ENCODE data around the gene ADGRG1. TPM values are rescaled to one million over a fixed set of nuclear protein-coding genes. Genes with fewer than 3 reads are reported as not detected.
A peak's percentile ranks its signal among the peaks of the same experiment; 100 is the strongest.

Gene ADGRG1
- total RNA-seq, 2 donors from 2014 or later, result 10.7 to 34.3 TPM

GRCh38 chr16:57611181-57611580 is 17.2 kb upstream of the ADGRG1 start:
- Mint-ChIP-seq H3K9me3 (peaks cover 3% of the 10 kb centered on the region), H3K27ac (peak overlapping the region; percentile 91), H3K36me3 (ENCODE audit: low read depth) (peaks cover 9% of the 10 kb centered on the region), H3K27me3 (no peaks in the 10 kb centered on the region), H3K4me3 (peak overlapping the region; percentile 58), H3K4me1 (peaks cover 39% of the 10 kb centered on the region)
- ATAC-seq (replicated peaks), result peak; percentile 31

- Mint-ChIP-seq H3K27ac (peak overlapping the region; percentile 91), H3K27me3 (no peaks in the 10 kb centered on the region), H3K4me1 (peaks cover 39% of the 10 kb centered on the region), H3K36me3 (ENCODE audit: low read depth) (peaks cover 9% of the 10 kb centered on the region), H3K9me3 (peaks cover 3% of the 10 kb centered on the region), H3K4me3 (peak overlapping the region; percentile 58)
- ATAC-seq (replicated peaks), result no peak
Observed at GRCh38 chr16:57611706-57612105, 16.7 kb upstream of the ADGRG1 start.

GRCh38 chr16:57612494-57612893 is 15.9 kb upstream of the ADGRG1 start:
- H3K4me3 Mint-ChIP-seq, result no peak overlapping the region
- peaks cover 39% of the 10 kb centered on the region for H3K4me1 Mint-ChIP-seq
- no peak for ATAC-seq (replicated peaks)
- H3K36me3 Mint-ChIP-seq (ENCODE audit: low read depth), result peaks cover 9% of the 10 kb centered on the region
- H3K27me3 Mint-ChIP-seq, result no peaks in the 10 kb centered on the region
- peak overlapping the region; percentile 91 for H3K27ac Mint-ChIP-seq
- H3K9me3 Mint-ChIP-seq, result peaks cover 3% of the 10 kb centered on the region

- H3K27me3 Mint-ChIP-seq, result no peaks in the 10 kb centered on the region
- H3K4me1 Mint-ChIP-seq, result peaks cover 39% of the 10 kb centered on the region
- peaks cover 3% of the 10 kb centered on the region for H3K9me3 Mint-ChIP-seq
- H3K36me3 Mint-ChIP-seq (ENCODE audit: low read depth), result peaks cover 9% of the 10 kb centered on the region
- H3K4me3 Mint-ChIP-seq, result peak overlapping the region; percentile 72
- peak overlapping the region; percentile 94 for H3K27ac Mint-ChIP-seq
- no peak for ATAC-seq (replicated peaks)
Observed at GRCh38 chr16:57613514-57613913, 14.9 kb upstream of the ADGRG1 start.

- Mint-ChIP-seq H3K27me3 (no peaks in the 10 kb centered on the region), H3K4me1 (peaks cover 34% of the 10 kb centered on the region), H3K36me3 (ENCODE audit: low read depth) (peaks cover 9% of the 10 kb centered on the region), H3K27ac (peak overlapping the region; percentile 94), H3K9me3 (peaks cover 3% of the 10 kb centered on the region), H3K4me3 (peak overlapping the region; percentile 72)
- peak; percentile 66 for ATAC-seq (replicated peaks)
Observed at GRCh38 chr16:57614536-57614935, 13.9 kb upstream of the ADGRG1 start.

GRCh38 chr16:57614944-57615343 is 13.5 kb upstream of the ADGRG1 start:
- peak; percentile 5 for ATAC-seq (replicated peaks)
- Mint-ChIP-seq H3K36me3 (ENCODE audit: low read depth) (peaks cover 9% of the 10 kb centered on the region), H3K4me3 (peak overlapping the region; percentile 72), H3K27me3 (no peaks in the 10 kb centered on the region), H3K27ac (peak overlapping the region; percentile 94), H3K4me1 (peaks cover 30% of the 10 kb centered on the region), H3K9me3 (peaks cover 3% of the 10 kb centered on the region)

- peaks cover 3% of the 10 kb centered on the region for H3K9me3 Mint-ChIP-seq
- peaks cover 8% of the 10 kb centered on the region for H3K36me3 Mint-ChIP-seq (ENCODE audit: low read depth)
- no peak overlapping the region for H3K4me3 Mint-ChIP-seq
- H3K27ac Mint-ChIP-seq, result no peak overlapping the region
- H3K4me1 Mint-ChIP-seq, result peaks cover 22% of the 10 kb centered on the region
- H3K27me3 Mint-ChIP-seq, result no peaks in the 10 kb centered on the region
- ATAC-seq (replicated peaks), result no peak
Observed at GRCh38 chr16:57615813-57616212, 12.6 kb upstream of the ADGRG1 start.

- Mint-ChIP-seq H3K4me3 (no peak overlapping the region), H3K27ac (no peak overlapping the region), H3K9me3 (peaks cover 3% of the 10 kb centered on the region), H3K36me3 (ENCODE audit: low read depth) (peaks cover 4% of the 10 kb centered on the region), H3K27me3 (no peaks in the 10 kb centered on the region), H3K4me1 (peaks cover 19% of the 10 kb centered on the region)
- ATAC-seq (replicated peaks), result no peak
Observed at GRCh38 chr16:57616241-57616640, 12.2 kb upstream of the ADGRG1 start.

GRCh38 chr16:57616876-57617275 is 11.6 kb upstream of the ADGRG1 start:
- ATAC-seq (replicated peaks), result no peak
- no peak overlapping the region for H3K4me3 Mint-ChIP-seq
- H3K4me1 Mint-ChIP-seq, result peaks cover 15% of the 10 kb centered on the region
- H3K27me3 Mint-ChIP-seq, result no peaks in the 10 kb centered on the region
- H3K27ac Mint-ChIP-seq, result no peak overlapping the region
- H3K9me3 Mint-ChIP-seq, result no peaks in the 10 kb centered on the region
- no peaks in the 10 kb centered on the region for H3K36me3 Mint-ChIP-seq (ENCODE audit: low read depth)

GRCh38 chr16:57617604-57618111 is 10.8 kb upstream of the ADGRG1 start:
- Mint-ChIP-seq H3K27me3 (no peaks in the 10 kb centered on the region), H3K4me3 (no peak overlapping the region), H3K9me3 (no peaks in the 10 kb centered on the region), H3K27ac (peak overlapping the region; percentile 44), H3K4me1 (peaks cover 15% of the 10 kb centered on the region), H3K36me3 (ENCODE audit: low read depth) (no peaks in the 10 kb centered on the region)
- no peak for ATAC-seq (replicated peaks)

GRCh38 chr16:57618296-57619132 is 9.9 kb upstream of the ADGRG1 start:
- Mint-ChIP-seq H3K4me1 (peaks cover 15% of the 10 kb centered on the region), H3K4me3 (no peak overlapping the region), H3K36me3 (ENCODE audit: low read depth) (no peaks in the 10 kb centered on the region), H3K27me3 (no peaks in the 10 kb centered on the region), H3K27ac (peak overlapping the region; percentile 44), H3K9me3 (no peaks in the 10 kb centered on the region)
- no peak for ATAC-seq (replicated peaks)

- Mint-ChIP-seq H3K4me1 (peaks cover 11% of the 10 kb centered on the region), H3K9me3 (no peaks in the 10 kb centered on the region), H3K36me3 (ENCODE audit: low read depth) (no peaks in the 10 kb centered on the region), H3K4me3 (no peak overlapping the region), H3K27me3 (no peaks in the 10 kb centered on the region), H3K27ac (peak overlapping the region; percentile 44)
- no peak for ATAC-seq (replicated peaks)
Observed at GRCh38 chr16:57619133-57619605, 9.3 kb upstream of the ADGRG1 start.

- no peaks in the 10 kb centered on the region for H3K9me3 Mint-ChIP-seq
- ATAC-seq (replicated peaks), result no peak
- H3K4me1 Mint-ChIP-seq, result peaks cover 5% of the 10 kb centered on the region
- no peaks in the 10 kb centered on the region for H3K36me3 Mint-ChIP-seq (ENCODE audit: low read depth)
- no peaks in the 10 kb centered on the region for H3K27me3 Mint-ChIP-seq
- H3K27ac Mint-ChIP-seq, result peak overlapping the region; percentile 44
- H3K4me3 Mint-ChIP-seq, result no peak overlapping the region
Observed at GRCh38 chr16:57619606-57620334, 8.7 kb upstream of the ADGRG1 start.

- ATAC-seq (replicated peaks), result no peak
- Mint-ChIP-seq H3K27me3 (peaks cover 4% of the 10 kb centered on the region), H3K36me3 (ENCODE audit: low read depth) (no peaks in the 10 kb centered on the region), H3K4me1 (peaks cover 5% of the 10 kb centered on the region), H3K9me3 (no peaks in the 10 kb centered on the region), H3K27ac (no peak overlapping the region), H3K4me3 (no peak overlapping the region)
Observed at GRCh38 chr16:57620335-57621231, 7.8 kb upstream of the ADGRG1 start.
